Ovary (tissue), 3 donors: ENCODE data around the gene TTC39B.

Experiments
- EP300 ChIP-seq: sonication (generic); formaldehyde crosslinking; IDR thresholded peaks from one replicate; pipeline ENCODE4 v1.6.1; 2017; ENCODE audit warnings: antibody characterized with exemption
- POLR2A ChIP-seq: fragments of 450-650 bp; IDR thresholded peaks from one replicate; pipeline ENCODE4 v1.6.1; 2017; ENCODE audit warnings: antibody characterized with exemption, mild to moderate bottlenecking, moderate library complexity
- TF ChIP-seq, protein P1 (sequence below), 3 donors: fragments of 450-650 bp in 2 of 3; fragments of 200-600 bp in 1 of 3; IDR thresholded peaks; one replicate each; pipeline versions ENCODE4 v1.5.1 to v1.8.0; 2016 to 2022; ENCODE audit warnings: antibody characterized with exemption in 3 of 3, mild to moderate bottlenecking in 1 of 3
- donor health status: DM: no; HTN: no; CAD: no.

DNA sequence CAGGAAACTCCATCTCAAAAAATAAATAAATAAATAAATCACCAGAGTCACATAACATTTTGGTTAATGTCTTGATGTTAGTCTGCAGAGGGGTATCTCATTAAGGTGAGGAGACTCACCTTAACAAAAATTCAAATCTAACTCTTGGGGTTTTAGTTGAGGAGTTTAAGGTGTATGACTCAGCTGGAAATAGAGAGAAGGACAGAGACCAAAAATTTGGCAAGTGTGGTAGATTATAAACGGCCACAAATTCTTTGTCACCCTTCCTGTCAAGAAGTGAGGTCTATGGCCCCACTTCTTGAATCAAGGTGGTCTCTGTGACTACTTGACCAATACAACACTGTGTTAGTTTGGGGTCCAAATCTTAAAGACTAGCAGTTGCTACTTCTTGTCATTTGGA lies 60.8 kb downstream of the TTC39B start:
- TF ChIP-seq, protein P1, sequence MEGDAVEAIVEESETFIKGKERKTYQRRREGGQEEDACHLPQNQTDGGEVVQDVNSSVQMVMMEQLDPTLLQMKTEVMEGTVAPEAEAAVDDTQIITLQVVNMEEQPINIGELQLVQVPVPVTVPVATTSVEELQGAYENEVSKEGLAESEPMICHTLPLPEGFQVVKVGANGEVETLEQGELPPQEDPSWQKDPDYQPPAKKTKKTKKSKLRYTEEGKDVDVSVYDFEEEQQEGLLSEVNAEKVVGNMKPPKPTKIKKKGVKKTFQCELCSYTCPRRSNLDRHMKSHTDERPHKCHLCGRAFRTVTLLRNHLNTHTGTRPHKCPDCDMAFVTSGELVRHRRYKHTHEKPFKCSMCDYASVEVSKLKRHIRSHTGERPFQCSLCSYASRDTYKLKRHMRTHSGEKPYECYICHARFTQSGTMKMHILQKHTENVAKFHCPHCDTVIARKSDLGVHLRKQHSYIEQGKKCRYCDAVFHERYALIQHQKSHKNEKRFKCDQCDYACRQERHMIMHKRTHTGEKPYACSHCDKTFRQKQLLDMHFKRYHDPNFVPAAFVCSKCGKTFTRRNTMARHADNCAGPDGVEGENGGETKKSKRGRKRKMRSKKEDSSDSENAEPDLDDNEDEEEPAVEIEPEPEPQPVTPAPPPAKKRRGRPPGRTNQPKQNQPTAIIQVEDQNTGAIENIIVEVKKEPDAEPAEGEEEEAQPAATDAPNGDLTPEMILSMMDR (IDR thresholded peaks at IDR 0.05), result no peak
- TF ChIP-seq POLR2A (no peak), EP300 (no peak)
